Measurements from ENCODE around the gene YAP1. TPM values are rescaled to one million over a fixed set of nuclear protein-coding genes. Genes with fewer than 3 reads are reported as not detected.

YAP1 gene
- total RNA-seq, 2 experiments from 2014 or later: not detected

DNA sequence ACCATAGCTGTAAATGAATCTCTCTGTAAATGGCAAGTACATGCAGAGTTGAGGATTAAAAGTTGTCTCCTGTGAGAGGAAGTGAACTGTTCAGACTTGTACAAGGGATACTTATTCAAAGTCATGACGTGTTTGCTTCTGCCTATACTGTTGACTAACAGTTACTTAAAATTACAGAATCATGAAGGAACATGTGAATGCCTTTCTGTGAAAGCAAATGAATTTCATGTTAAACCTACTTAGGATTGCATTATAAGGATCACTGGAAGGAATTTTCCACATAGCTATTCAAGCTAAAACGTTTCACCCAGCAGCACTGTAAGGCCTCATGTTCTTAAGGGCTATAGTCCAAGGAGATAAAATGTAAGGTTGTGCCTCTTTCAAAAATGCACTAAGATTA, 113.6 kb downstream of the YAP1 start:
- H3K36me3 Mint-ChIP-seq (ENCODE audit: low read depth): no peaks in the 10 kb centered on the region
- H3K9me3 Mint-ChIP-seq: no peaks in the 10 kb centered on the region
- no peak for TF ChIP-seq CTCF (IDR thresholded peaks at IDR 0.05)
- CTCF ChIA-PET: interaction anchor here (1.0 kb wide), 1 partner anchor 30 kb away, joined by 3 read pairs; no protein-coding TSS in a partner anchor
- DNase-seq (no peak), ATAC-seq (no peak)
- peaks cover 2% of the 10 kb centered on the region for H3K27me3 Mint-ChIP-seq
- H3K4me1 Mint-ChIP-seq (ENCODE audit: low read depth): no peaks in the 10 kb centered on the region
- POLR2A ChIA-PET: no interaction called here
- intact Hi-C loops (cut with micrococcal nuclease): no loop called here
- no peak overlapping the region for H3K27ac Mint-ChIP-seq
- no peak overlapping the region for H3K4me3 Mint-ChIP-seq

- H3K4me3 Mint-ChIP-seq: no peak overlapping the region
- no peak overlapping the region for H3K27ac Mint-ChIP-seq
- DNase-seq (no peak), ATAC-seq (no peak)
- ChIA-PET CTCF (no interaction called here), POLR2A (no interaction called here)
- H3K27me3 Mint-ChIP-seq: peaks cover 2% of the 10 kb centered on the region
- H3K9me3 Mint-ChIP-seq: no peaks in the 10 kb centered on the region
- no peaks in the 10 kb centered on the region for H3K36me3 Mint-ChIP-seq (ENCODE audit: low read depth)
- intact Hi-C loops (cut with micrococcal nuclease): no loop called here
- no peak for TF ChIP-seq CTCF (IDR thresholded peaks at IDR 0.05)
- no peaks in the 10 kb centered on the region for H3K4me1 Mint-ChIP-seq (ENCODE audit: low read depth)
Observed at GRCh38 chr11:102225689-102226568, 115.7 kb downstream of the YAP1 start.

DNA sequence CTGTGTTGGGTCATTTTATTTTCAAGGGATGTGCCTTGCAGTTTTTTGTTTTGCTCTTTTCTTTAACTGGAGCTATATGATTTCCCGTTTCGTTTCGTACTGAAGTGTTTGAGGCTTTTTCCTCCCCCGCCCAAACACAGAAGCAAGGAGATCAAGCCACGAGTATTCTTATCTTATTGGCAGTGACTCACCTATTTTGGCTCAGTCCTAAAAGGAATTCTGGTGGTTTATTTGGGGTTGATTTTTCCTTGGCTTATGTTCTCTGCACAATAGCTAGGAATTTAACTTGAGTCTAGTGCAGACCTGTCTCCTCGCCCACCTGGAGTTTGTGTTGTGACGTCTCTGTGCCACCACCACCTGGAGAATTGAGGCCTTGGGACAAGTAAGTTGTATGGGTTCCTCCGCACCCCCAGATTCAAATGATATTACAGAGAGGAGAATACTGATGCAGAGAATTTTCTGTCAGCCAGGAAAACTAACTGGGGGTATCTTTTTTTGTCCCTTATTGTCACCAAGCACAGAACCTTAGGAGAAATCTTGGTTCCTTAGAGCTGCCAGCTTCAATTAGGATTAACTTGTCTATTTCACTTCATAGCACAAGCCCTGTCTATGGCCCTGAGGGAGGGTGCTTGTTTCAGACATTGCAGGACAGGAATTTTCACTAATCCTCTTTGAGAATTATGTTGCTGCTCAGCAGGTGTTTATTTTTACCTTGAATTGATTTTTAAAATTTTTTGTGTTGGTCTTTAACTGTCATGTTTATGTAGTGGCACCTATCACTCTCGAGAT, 116.6 kb downstream of the YAP1 start:
- CTCF ChIA-PET: no interaction called here
- Mint-ChIP-seq H3K9me3 (no peaks in the 10 kb centered on the region), H3K4me1 (ENCODE audit: low read depth) (no peaks in the 10 kb centered on the region), H3K27ac (no peak overlapping the region), H3K36me3 (ENCODE audit: low read depth) (no peaks in the 10 kb centered on the region), H3K4me3 (no peak overlapping the region), H3K27me3 (peaks cover 3% of the 10 kb centered on the region)
- POLR2A ChIA-PET: interaction anchor here (0.6 kb wide), 1 partner anchor 98 kb away, joined by 4 read pairs; no protein-coding TSS in a partner anchor
- DNase-seq: no peak
- intact Hi-C loops (cut with micrococcal nuclease): no loop called here
- no peak for ATAC-seq
- no peak for TF ChIP-seq CTCF (IDR thresholded peaks at IDR 0.05)

- CTCF ChIA-PET: interaction anchor here (0.7 to 1.2 kb wide), 2 partner anchors 24 to 155 kb away, joined by 3 read pairs; no protein-coding TSS in a partner anchor
- no peak for TF ChIP-seq CTCF (IDR thresholded peaks at IDR 0.05)
- POLR2A ChIA-PET: interaction anchor here (0.7 kb wide), 1 partner anchor 163 kb away, joined by 4 read pairs; no protein-coding TSS in a partner anchor
- intact Hi-C loops (cut with micrococcal nuclease): no loop called here
- H3K27me3 Mint-ChIP-seq: peaks cover 2% of the 10 kb centered on the region
- no peaks in the 10 kb centered on the region for H3K9me3 Mint-ChIP-seq
- H3K4me3 Mint-ChIP-seq: no peak overlapping the region
- no peak for DNase-seq
- H3K27ac Mint-ChIP-seq: no peak overlapping the region
- no peaks in the 10 kb centered on the region for H3K4me1 Mint-ChIP-seq (ENCODE audit: low read depth)
- ATAC-seq: no peak
- no peaks in the 10 kb centered on the region for H3K36me3 Mint-ChIP-seq (ENCODE audit: low read depth)
Observed at GRCh38 chr11:102229510-102230123, 119.4 kb downstream of the YAP1 start.

Data from activated CD8-positive, alpha-beta T cell treated with anti-CD3 and anti-CD28 coated beads for 36 hours (primary cell).